ENCODE measurements around the gene CDH15. TPM values are rescaled to one million over a fixed set of nuclear protein-coding genes. Genes with fewer than 3 reads are reported as not detected.

The CDH15 gene
- total RNA-seq, 1 donor from 2014 or later, result 0.18 TPM

GRCh38 chr16:89155851-89156739 is 15.5 kb upstream of the CDH15 start:
- H3K36me3 ChIP-seq (ENCODE audit: insufficient read depth, low read length), result no peaks in the 10 kb centered on the region
- no peak for TF ChIP-seq CTCF (IDR thresholded peaks at IDR 0.05; ENCODE audit: insufficient read depth, low read depth, low read length)
- TF ChIP-seq EZH2 (IDR thresholded peaks at IDR 0.05; ENCODE audit: insufficient read depth, low read length), result no peak
- Mint-ChIP-seq H3K4me3 (ENCODE audit: unreplicated experiment) (no peak overlapping the region), H3K36me3 (ENCODE audit: low read depth, unreplicated experiment) (no peaks in the 10 kb centered on the region), H3K27me3 (ENCODE audit: low read depth, unreplicated experiment) (peaks cover 2% of the 10 kb centered on the region), H3K4me1 (ENCODE audit: low read depth, unreplicated experiment) (peaks cover 13% of the 10 kb centered on the region), H3K9me3 (ENCODE audit: unreplicated experiment) (no peaks in the 10 kb centered on the region), H3K27ac (ENCODE audit: unreplicated experiment) (no peak overlapping the region)
- H3K9ac ChIP-seq (ENCODE audit: low read length), result no peak overlapping the region
- no peaks in the 10 kb centered on the region for H3K27me3 ChIP-seq (ENCODE audit: insufficient read depth, low read length)
- FAIRE-seq, result no peak
- no peak for DNase-seq (ENCODE audit: low read depth)
- no peaks in the 10 kb centered on the region for H3K4me1 ChIP-seq (ENCODE audit: insufficient read depth, low read length)
- no peak overlapping the region for H3K4me2 ChIP-seq (ENCODE audit: low read length)
- H3K4me3 ChIP-seq (ENCODE audit: insufficient read depth, low read depth, low read length), result no peak overlapping the region
- no peaks in the 10 kb centered on the region for H4K20me1 ChIP-seq (ENCODE audit: insufficient read depth, low read length)
- peaks cover 9% of the 10 kb centered on the region for H3K9me3 ChIP-seq (ENCODE audit: insufficient read depth, low read depth, low read length)
- no peaks in the 10 kb centered on the region for H3K79me2 ChIP-seq (ENCODE audit: insufficient read depth, low read length)
- H3K27ac ChIP-seq (ENCODE audit: low read depth, low read length), result no peak overlapping the region
- H2AFZ ChIP-seq (ENCODE audit: low read depth, low read length), result no peak overlapping the region

GRCh38 chr16:89156740-89157645 is 14.6 kb upstream of the CDH15 start:
- no peak overlapping the region for H2AFZ ChIP-seq (ENCODE audit: low read depth, low read length)
- no peak for FAIRE-seq

More at GRCh38 chr16:89156740-89157645, 14.6 kb upstream of the CDH15 start:
- Mint-ChIP-seq H3K27ac (ENCODE audit: unreplicated experiment) (no peak overlapping the region), H3K9me3 (ENCODE audit: unreplicated experiment) (no peaks in the 10 kb centered on the region), H3K36me3 (ENCODE audit: low read depth, unreplicated experiment) (no peaks in the 10 kb centered on the region), H3K4me3 (ENCODE audit: unreplicated experiment) (no peak overlapping the region), H3K4me1 (ENCODE audit: low read depth, unreplicated experiment) (peaks cover 13% of the 10 kb centered on the region), H3K27me3 (ENCODE audit: low read depth, unreplicated experiment) (peaks cover 5% of the 10 kb centered on the region)
- no peak overlapping the region for H3K27ac ChIP-seq (ENCODE audit: low read depth, low read length)
- no peaks in the 10 kb centered on the region for H3K4me1 ChIP-seq (ENCODE audit: insufficient read depth, low read length)
- no peaks in the 10 kb centered on the region for H4K20me1 ChIP-seq (ENCODE audit: insufficient read depth, low read length)
- peaks cover 9% of the 10 kb centered on the region for H3K9me3 ChIP-seq (ENCODE audit: insufficient read depth, low read depth, low read length)
- H3K4me2 ChIP-seq (ENCODE audit: low read length), result no peak overlapping the region
- TF ChIP-seq CTCF (IDR thresholded peaks at IDR 0.05; ENCODE audit: insufficient read depth, low read depth, low read length) (no peak), EZH2 (IDR thresholded peaks at IDR 0.05; ENCODE audit: insufficient read depth, low read length) (no peak)
- no peaks in the 10 kb centered on the region for H3K27me3 ChIP-seq (ENCODE audit: insufficient read depth, low read length)
- H3K79me2 ChIP-seq (ENCODE audit: insufficient read depth, low read length), result no peaks in the 10 kb centered on the region
- no peak for DNase-seq (ENCODE audit: low read depth)
- H3K9ac ChIP-seq (ENCODE audit: low read length), result no peak overlapping the region
- H3K36me3 ChIP-seq (ENCODE audit: insufficient read depth, low read length), result no peaks in the 10 kb centered on the region
- no peak overlapping the region for H3K4me3 ChIP-seq (ENCODE audit: insufficient read depth, low read depth, low read length)

Data from astrocyte (in vitro differentiated cells and primary cell).